ENCODE measurements around the gene NFAM1. TPM values are rescaled to one million over a fixed set of nuclear protein-coding genes. Genes with fewer than 3 reads are reported as not detected.

NFAM1 gene
- total RNA-seq, 1 donor from 2014 or later: 1.6 TPM

DNA sequence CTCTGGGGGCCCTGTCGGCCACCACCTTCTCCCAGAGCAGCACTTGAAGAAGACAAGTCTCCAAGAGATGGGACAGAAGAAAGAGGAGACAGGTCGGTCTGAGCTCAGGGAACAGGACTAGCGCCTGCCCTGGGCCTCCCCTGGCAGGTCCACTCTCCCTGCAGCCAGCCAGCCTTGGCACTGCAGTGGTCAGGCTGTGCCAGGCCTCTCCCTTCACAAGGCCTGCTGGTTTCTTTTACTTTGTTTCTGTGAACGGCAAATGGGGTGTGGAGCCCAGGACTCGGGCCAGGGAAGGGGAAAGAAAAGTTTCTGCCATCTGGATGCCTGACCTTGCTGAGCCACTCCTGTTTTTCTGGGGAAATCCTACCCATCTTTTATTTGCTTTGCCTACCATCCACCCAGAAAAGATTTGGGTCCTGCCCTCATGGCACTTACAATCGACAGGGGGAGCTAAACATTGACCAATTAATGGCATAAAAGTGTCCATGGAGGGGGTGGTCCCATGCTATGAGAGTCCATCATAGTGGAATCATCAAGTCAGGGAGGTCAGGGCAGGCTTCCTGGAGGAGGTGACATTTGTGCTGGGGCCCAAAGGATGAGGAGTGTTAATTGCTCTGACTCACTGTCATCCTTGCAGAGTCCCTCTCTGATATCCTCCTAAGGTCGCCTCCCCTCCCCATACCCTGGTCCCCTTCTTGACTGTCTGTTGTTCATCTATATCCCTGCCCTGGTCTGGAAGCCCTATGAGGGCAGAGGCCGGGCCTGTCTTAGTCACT, 65.2 kb downstream of the NFAM1 start:
- H3K36me3 Mint-ChIP-seq (ENCODE audit: low read depth, unreplicated experiment): no peaks in the 10 kb centered on the region

GRCh38 chr22:42365942-42366695, 66.1 kb downstream of the NFAM1 start:
- DNase-seq (ENCODE audit: low spot score): no peak
- Mint-ChIP-seq H3K36me3 (ENCODE audit: low read depth, unreplicated experiment) (peaks cover 4% of the 10 kb centered on the region), H3K4me3 (ENCODE audit: unreplicated experiment) (no peak overlapping the region), H3K27ac (ENCODE audit: unreplicated experiment) (no peak overlapping the region), H3K9me3 (ENCODE audit: unreplicated experiment) (no peaks in the 10 kb centered on the region), H3K4me1 (ENCODE audit: unreplicated experiment) (peaks cover 15% of the 10 kb centered on the region), H3K27me3 (ENCODE audit: unreplicated experiment) (peaks cover 14% of the 10 kb centered on the region)
- TF ChIP-seq, protein P1, sequence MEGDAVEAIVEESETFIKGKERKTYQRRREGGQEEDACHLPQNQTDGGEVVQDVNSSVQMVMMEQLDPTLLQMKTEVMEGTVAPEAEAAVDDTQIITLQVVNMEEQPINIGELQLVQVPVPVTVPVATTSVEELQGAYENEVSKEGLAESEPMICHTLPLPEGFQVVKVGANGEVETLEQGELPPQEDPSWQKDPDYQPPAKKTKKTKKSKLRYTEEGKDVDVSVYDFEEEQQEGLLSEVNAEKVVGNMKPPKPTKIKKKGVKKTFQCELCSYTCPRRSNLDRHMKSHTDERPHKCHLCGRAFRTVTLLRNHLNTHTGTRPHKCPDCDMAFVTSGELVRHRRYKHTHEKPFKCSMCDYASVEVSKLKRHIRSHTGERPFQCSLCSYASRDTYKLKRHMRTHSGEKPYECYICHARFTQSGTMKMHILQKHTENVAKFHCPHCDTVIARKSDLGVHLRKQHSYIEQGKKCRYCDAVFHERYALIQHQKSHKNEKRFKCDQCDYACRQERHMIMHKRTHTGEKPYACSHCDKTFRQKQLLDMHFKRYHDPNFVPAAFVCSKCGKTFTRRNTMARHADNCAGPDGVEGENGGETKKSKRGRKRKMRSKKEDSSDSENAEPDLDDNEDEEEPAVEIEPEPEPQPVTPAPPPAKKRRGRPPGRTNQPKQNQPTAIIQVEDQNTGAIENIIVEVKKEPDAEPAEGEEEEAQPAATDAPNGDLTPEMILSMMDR (IDR thresholded peaks at IDR 0.05; ENCODE audit: unreplicated experiment): no peak

More for the DNA sequence above, 65.2 kb downstream of the NFAM1 start:
- peaks cover 14% of the 10 kb centered on the region for H3K27me3 Mint-ChIP-seq (ENCODE audit: unreplicated experiment)
- TF ChIP-seq, protein P1 (IDR thresholded peaks at IDR 0.05; ENCODE audit: unreplicated experiment): no peak
- peaks cover 15% of the 10 kb centered on the region for H3K4me1 Mint-ChIP-seq (ENCODE audit: unreplicated experiment)
- no peak overlapping the region for H3K27ac Mint-ChIP-seq (ENCODE audit: unreplicated experiment)
- no peaks in the 10 kb centered on the region for H3K9me3 Mint-ChIP-seq (ENCODE audit: unreplicated experiment)
- H3K4me3 Mint-ChIP-seq (ENCODE audit: unreplicated experiment): no peak overlapping the region
- DNase-seq (ENCODE audit: low spot score): no peak

GRCh38 chr22:42365111-42365865, 66.9 kb downstream of the NFAM1 start:
- Mint-ChIP-seq H3K4me3 (ENCODE audit: unreplicated experiment) (no peak overlapping the region), H3K36me3 (ENCODE audit: low read depth, unreplicated experiment) (peaks cover 4% of the 10 kb centered on the region), H3K27me3 (ENCODE audit: unreplicated experiment) (peaks cover 14% of the 10 kb centered on the region), H3K9me3 (ENCODE audit: unreplicated experiment) (no peaks in the 10 kb centered on the region), H3K4me1 (ENCODE audit: unreplicated experiment) (peaks cover 15% of the 10 kb centered on the region), H3K27ac (ENCODE audit: unreplicated experiment) (peak overlapping the region; percentile 61)
- no peak for DNase-seq (ENCODE audit: low spot score)
- TF ChIP-seq, protein P1 (IDR thresholded peaks at IDR 0.05; ENCODE audit: unreplicated experiment): no peak

GRCh38 chr22:42364604-42365110, 67.5 kb downstream of the NFAM1 start:
- Mint-ChIP-seq H3K36me3 (ENCODE audit: low read depth, unreplicated experiment) (peaks cover 4% of the 10 kb centered on the region), H3K4me1 (ENCODE audit: unreplicated experiment) (peaks cover 15% of the 10 kb centered on the region), H3K4me3 (ENCODE audit: unreplicated experiment) (no peak overlapping the region), H3K9me3 (ENCODE audit: unreplicated experiment) (no peaks in the 10 kb centered on the region), H3K27ac (ENCODE audit: unreplicated experiment) (no peak overlapping the region), H3K27me3 (ENCODE audit: unreplicated experiment) (peaks cover 14% of the 10 kb centered on the region)
- no peak for DNase-seq (ENCODE audit: low spot score)
- TF ChIP-seq, protein P1 (IDR thresholded peaks at IDR 0.05; ENCODE audit: unreplicated experiment): no peak
